ENCODE data around the gene LPP.

- TF ChIP-seq SIN3A (IDR thresholded peaks at IDR 0.05; ENCODE audit: borderline replicate concordance, insufficient read depth, low read length) (no peak), REST (IDR thresholded peaks at IDR 0.05; ENCODE audit: insufficient read depth in 1 of 2, low read depth in 2 of 2, low read length in 2 of 2) (no peak), POLR2AphosphoS5 (IDR thresholded peaks at IDR 0.05; ENCODE audit: low read depth, low read length) (no peak), FOXP2 (optimal IDR thresholded peaks at IDR 0.05; ENCODE audit: borderline replicate concordance, extremely low read depth, extremely low read length, insufficient read depth) (no peak), TAF1 (IDR thresholded peaks at IDR 0.05; ENCODE audit: borderline replicate concordance, insufficient read depth, low read length) (no peak)
These were observed 191.3 kb downstream of the LPP start for GRCh38 chr3:188345223-188345622.
